IMR-90 (cell line): ENCODE results near the gene C7orf25.

ENCODE experiments used
- CTCF ChIP-seq: conservative IDR thresholded peaks from 2 replicates; pipeline ENCODE4 v1.5.1; 2012; ENCODE audit warnings: mild to moderate bottlenecking, low read depth, low read length, improper control_type of control experiment
- FOS ChIP-seq: fragments of 150-350 bp; IDR thresholded peaks from 2 replicates; pipeline ENCODE4 v1.6.1; 2016; ENCODE audit warnings: low read depth, low read length
- MAFK ChIP-seq: IDR thresholded peaks from 2 replicates; pipeline ENCODE4 v1.6.1; 2012; ENCODE audit warnings: low read depth, low read length, improper control_type of control experiment
- MXI1 ChIP-seq: IDR thresholded peaks from 2 replicates; pipeline ENCODE4 v1.6.1; 2012; ENCODE audit warnings: low read depth, mild to moderate bottlenecking, low read length, moderate library complexity, borderline replicate concordance
- POLR2A ChIP-seq: IDR thresholded peaks from 2 replicates; pipeline ENCODE4 v1.6.1; 2012; ENCODE audit warnings: mild to moderate bottlenecking, low read depth, low read length
- RAD21 ChIP-seq: IDR thresholded peaks from 2 replicates; pipeline ENCODE4 v1.6.1; 2012; ENCODE audit warnings: low read length, improper control_type of control experiment
- RCOR1 ChIP-seq: IDR thresholded peaks from 2 replicates; pipeline ENCODE4 v1.6.1; 2012; ENCODE audit warnings: mild to moderate bottlenecking, low read length, improper control_type of control experiment; ENCODE audit not compliant: insufficient replicate concordance
- SMC3 ChIP-seq: fragments of 150-350 bp; IDR thresholded peaks from 2 replicates; pipeline ENCODE4 v1.6.1; 2016; ENCODE audit warnings: low read depth, mild to moderate bottlenecking, antibody characterized with exemption, low read length, moderate library complexity
- TF ChIP-seq, protein P1 (sequence below): fragments of 150-350 bp; IDR thresholded peaks from 2 replicates; pipeline ENCODE4 v1.6.1; 2017; ENCODE audit warnings: mild to moderate bottlenecking, antibody characterized with exemption, low read length, low read depth

DNA sequence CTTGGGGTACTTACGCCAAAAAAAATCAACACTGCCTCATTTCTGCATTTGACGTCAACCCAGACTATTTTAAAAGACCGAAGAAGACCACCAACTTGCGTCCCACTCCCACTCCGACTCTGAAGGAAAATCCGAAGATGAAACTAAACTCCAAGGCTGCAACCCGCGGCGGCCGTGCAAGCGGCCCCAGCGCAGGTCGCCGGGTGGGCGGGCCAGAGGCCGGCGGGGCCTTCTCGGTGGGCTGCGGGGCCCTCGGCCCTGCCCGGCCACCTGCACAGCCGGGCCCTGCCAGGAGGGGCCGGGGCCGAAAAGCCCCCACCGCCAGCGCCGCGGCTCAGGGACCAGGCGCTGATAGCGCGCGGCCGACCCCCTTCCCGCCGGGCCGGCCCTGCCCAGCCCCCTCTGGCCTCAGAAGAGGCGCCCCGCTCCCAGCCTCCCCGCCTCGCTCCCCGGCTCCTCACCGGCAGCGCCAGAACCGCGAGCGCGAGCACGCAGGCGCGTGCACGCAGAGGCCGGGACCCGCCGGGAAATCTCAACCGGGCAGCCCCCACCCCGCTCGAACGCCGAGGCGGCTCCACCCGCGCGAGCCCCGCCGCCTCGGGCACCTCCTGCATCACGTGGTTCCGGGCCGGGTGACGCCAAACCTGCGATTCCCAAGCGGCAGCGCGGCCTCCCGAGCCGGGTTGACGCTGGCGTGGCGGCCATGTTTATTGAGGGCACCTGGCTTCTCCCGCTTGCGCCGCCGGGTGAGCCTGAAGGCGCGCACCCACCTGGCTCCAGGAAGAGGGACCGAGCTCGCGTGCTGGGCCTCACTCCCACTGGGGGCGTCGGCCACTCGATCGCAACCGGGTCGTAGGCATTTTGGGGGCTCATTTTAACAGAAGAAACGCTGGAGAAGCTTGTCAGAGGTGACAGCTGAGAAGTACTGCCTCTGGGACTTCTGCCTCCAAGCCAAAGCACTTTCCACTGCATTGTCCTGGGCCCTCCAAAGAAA lies at the start of gene C7orf25:
- TF ChIP-seq CTCF = no peak
- peak; percentile 63; the same call in 1 of the 2 replicates for TF ChIP-seq MXI1
- TF ChIP-seq RAD21 = no peak
- no peak for TF ChIP-seq POLR2A
- TF ChIP-seq SMC3 = no peak
- TF ChIP-seq MAFK = no peak
- TF ChIP-seq RCOR1 = no peak
- TF ChIP-seq, protein P1, sequence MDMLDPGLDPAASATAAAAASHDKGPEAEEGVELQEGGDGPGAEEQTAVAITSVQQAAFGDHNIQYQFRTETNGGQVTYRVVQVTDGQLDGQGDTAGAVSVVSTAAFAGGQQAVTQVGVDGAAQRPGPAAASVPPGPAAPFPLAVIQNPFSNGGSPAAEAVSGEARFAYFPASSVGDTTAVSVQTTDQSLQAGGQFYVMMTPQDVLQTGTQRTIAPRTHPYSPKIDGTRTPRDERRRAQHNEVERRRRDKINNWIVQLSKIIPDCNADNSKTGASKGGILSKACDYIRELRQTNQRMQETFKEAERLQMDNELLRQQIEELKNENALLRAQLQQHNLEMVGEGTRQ = peak; percentile 98
- TF ChIP-seq FOS = no peak
